CD4-positive, CD25-positive, alpha-beta regulatory T cell (primary cell): ENCODE measurements around the gene STUM. TPM values are rescaled to one million over a fixed set of nuclear protein-coding genes. Genes with fewer than 3 reads are reported as not detected.

Experiments
- ATAC-seq, 2 donors: fragments of 150-1000 bp; cut with Tn5 transposase; one replicate each; pipeline ENCODE4 v1.10.0; 2021; ENCODE audit warnings: low read depth in 2 of 2, moderate number of reproducible peaks in 2 of 2, moderate library complexity in 1 of 2
- DNase-seq, 3 donors: peaks; one replicate each; pipeline versions ENCODE4 v3.0.0 to v3.0.0-alpha.2; 2012 to 2022; ENCODE audit warnings: mixed read lengths in 1 of 3
- H3K27ac ChIP-seq: one replicate; pipeline ENCODE4 v1.7.0; 2013; ENCODE audit warnings: mild to moderate bottlenecking, low read length; ENCODE audit not compliant: insufficient read depth, poor library complexity, severe bottlenecking
- H3K27me3 ChIP-seq: one replicate; pipeline ENCODE4 v1.7.0; 2013; ENCODE audit warnings: low read length; ENCODE audit not compliant: control insufficient read depth, insufficient read depth
- H3K36me3 ChIP-seq: one replicate; pipeline ENCODE4 v1.7.0; 2013; ENCODE audit warnings: mild to moderate bottlenecking, low read length, moderate library complexity; ENCODE audit not compliant: control insufficient read depth, insufficient read depth
- H3K4me1 ChIP-seq: 2 replicates; pipeline ENCODE4 v1.7.0; 2013; ENCODE audit warnings: mild to moderate bottlenecking, low read length; ENCODE audit not compliant: insufficient read depth, control insufficient read depth, poor library complexity, severe bottlenecking
- H3K4me3 ChIP-seq: one replicate; pipeline ENCODE4 v1.7.0; 2013; ENCODE audit warnings: low read depth, mild to moderate bottlenecking, low read length, moderate library complexity
- H3K9me3 ChIP-seq, 2 experiments: 1 replicate in 1 of 2; 2 replicates in 1 of 2; pipeline ENCODE4 v1.7.0; 2013; ENCODE audit warnings: low read length in 2 of 2, mild to moderate bottlenecking in 1 of 2, moderate library complexity in 1 of 2; ENCODE audit not compliant: control insufficient read depth in 2 of 2
- H3K27ac Mint-ChIP-seq, 3 donors: one replicate each; pipeline ENCODE4 v1.8.0; 2020 to 2022; ENCODE audit warnings: mild to moderate bottlenecking in 3 of 3, mixed read lengths in 3 of 3, moderate library complexity in 2 of 3
- H3K27me3 Mint-ChIP-seq: one replicate; pipeline ENCODE4 v1.8.0; 2022; ENCODE audit warnings: mild to moderate bottlenecking, mixed read lengths
- H3K36me3 Mint-ChIP-seq: one replicate; pipeline ENCODE4 v1.8.0; 2020; ENCODE audit warnings: mixed read lengths
- H3K4me1 Mint-ChIP-seq, 4 donors: one replicate each; pipeline ENCODE4 v1.8.0; 2020 to 2022; ENCODE audit warnings: mixed read lengths in 4 of 4, mild to moderate bottlenecking in 1 of 4
- H3K4me3 Mint-ChIP-seq, 4 donors: one replicate each; pipeline ENCODE4 v1.8.0; 2020 to 2022; ENCODE audit warnings: mild to moderate bottlenecking in 4 of 4, mixed read lengths in 4 of 4, moderate library complexity in 3 of 4
- H3K9me3 Mint-ChIP-seq, 7 donors: one replicate each; pipeline ENCODE4 v1.8.0; 2020 to 2022; ENCODE audit warnings: mixed read lengths in 7 of 7, mild to moderate bottlenecking in 3 of 7, moderate library complexity in 2 of 7
- polyA plus RNA-seq, 4 donors: library from polyadenylated mRNA; unstranded; fragments of 300-500 nt; fragmentation: Illumina TruSeq; gene quantifications; one replicate each; pipeline ENCODE4 v1.2.3, GENCODE V29; 2021
- total RNA-seq: library from RNA; stranded (reverse); gene quantifications from one replicate; pipeline ENCODE4 v1.2.3, GENCODE V29; 2022

The STUM gene
- total and polyA plus RNA-seq, 5 donors from 2014 or later, result 0.03 to 0.09 (median 0.06) TPM; not detected in 2

GRCh38 chr1:226579781-226580323, 31.3 kb downstream of the STUM start:
- Histone ChIP-seq H3K9me3 (no peaks in the 10 kb centered on the region), H3K4me3 (no peak overlapping the region), H3K27me3 (no peaks in the 10 kb centered on the region), H3K27ac (no peak overlapping the region), H3K4me1 (no peaks in the 10 kb centered on the region), H3K36me3 (no peaks in the 10 kb centered on the region)
- no peak overlapping the region for H3K4me3 Mint-ChIP-seq
- DNase-seq, result no peak
- H3K9me3 Mint-ChIP-seq, result peaks cover 0 to 3% (median 0%) of the 10 kb centered on the region in 7 donors
- H3K4me1 Mint-ChIP-seq, result peaks cover 0 to 2% (median 0%) of the 10 kb centered on the region in 4 donors
- no peak overlapping the region for H3K27ac Mint-ChIP-seq
- ATAC-seq, result no peak
- peaks cover 4% of the 10 kb centered on the region for H3K27me3 Mint-ChIP-seq
- no peaks in the 10 kb centered on the region for H3K36me3 Mint-ChIP-seq

- Mint-ChIP-seq H3K27me3 (peaks cover 4% of the 10 kb centered on the region), H3K4me1 (peaks cover 0 to 2% (median 0%) of the 10 kb centered on the region in 4 donors), H3K36me3 (no peaks in the 10 kb centered on the region), H3K4me3 (no peak overlapping the region), H3K27ac (no peak overlapping the region), H3K9me3 (peaks cover 0 to 3% (median 0%) of the 10 kb centered on the region in 7 donors)
- DNase-seq (no peak), ATAC-seq (no peak)
- H3K4me1 ChIP-seq, result no peaks in the 10 kb centered on the region
- no peaks in the 10 kb centered on the region for H3K27me3 ChIP-seq
- H3K36me3 ChIP-seq, result no peaks in the 10 kb centered on the region
- no peak overlapping the region for H3K27ac ChIP-seq
- H3K9me3 ChIP-seq, result no peaks in the 10 kb centered on the region
- no peak overlapping the region for H3K4me3 ChIP-seq
These were observed 32.2 kb downstream of the STUM start for GRCh38 chr1:226580625-226581270.

- DNase-seq, result no peak
- H3K27me3 ChIP-seq, result no peaks in the 10 kb centered on the region
- H3K4me1 ChIP-seq, result no peaks in the 10 kb centered on the region
- no peak overlapping the region for H3K27ac ChIP-seq
- no peak overlapping the region for H3K4me3 Mint-ChIP-seq
- peaks cover 0 to 2% (median 0%) of the 10 kb centered on the region in 4 donors for H3K4me1 Mint-ChIP-seq
- peaks cover 0 to 3% (median 0%) of the 10 kb centered on the region in 7 donors for H3K9me3 Mint-ChIP-seq
- no peak overlapping the region for H3K4me3 ChIP-seq
- no peaks in the 10 kb centered on the region for H3K9me3 ChIP-seq
- H3K27ac Mint-ChIP-seq, result no peak overlapping the region
- peaks cover 4% of the 10 kb centered on the region for H3K27me3 Mint-ChIP-seq
- no peaks in the 10 kb centered on the region for H3K36me3 ChIP-seq
- no peak for ATAC-seq
- H3K36me3 Mint-ChIP-seq, result no peaks in the 10 kb centered on the region
These were observed 33.2 kb downstream of the STUM start for GRCh38 chr1:226581650-226582330.

DNA sequence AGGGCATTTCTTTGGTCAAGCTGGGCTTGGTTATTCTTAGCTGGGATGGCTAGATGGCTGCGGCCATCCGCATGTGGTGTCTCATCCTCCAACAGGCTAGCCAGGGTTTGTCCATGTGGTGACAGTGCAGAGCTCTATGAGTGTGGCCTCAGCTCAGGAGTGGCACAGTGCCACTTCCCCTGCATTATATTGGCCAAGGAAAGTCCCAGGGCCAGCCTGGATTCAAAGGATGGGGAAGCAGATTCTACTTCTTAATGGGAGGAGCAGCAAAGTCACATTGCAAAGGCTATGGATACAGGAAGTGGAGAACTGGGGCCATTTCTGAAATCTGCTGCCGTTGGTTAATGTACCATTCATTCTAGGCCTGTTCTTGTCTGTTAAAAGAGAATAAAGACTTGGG, 34.4 kb downstream of the STUM start:
- Mint-ChIP-seq H3K36me3 (no peaks in the 10 kb centered on the region), H3K4me1 (peaks cover 0 to 2% (median 0%) of the 10 kb centered on the region in 4 donors), H3K4me3 (no peak overlapping the region), H3K27ac (no peak overlapping the region), H3K27me3 (peaks cover 4% of the 10 kb centered on the region), H3K9me3 (peaks cover 0 to 3% (median 0%) of the 10 kb centered on the region in 7 donors)
- H3K4me3 ChIP-seq, result no peak overlapping the region
- no peaks in the 10 kb centered on the region for H3K36me3 ChIP-seq
- no peak overlapping the region for H3K27ac ChIP-seq
- ATAC-seq (no peak), DNase-seq (no peak)
- H3K4me1 ChIP-seq, result no peaks in the 10 kb centered on the region
- no peaks in the 10 kb centered on the region for H3K27me3 ChIP-seq
- no peaks in the 10 kb centered on the region for H3K9me3 ChIP-seq

DNA sequence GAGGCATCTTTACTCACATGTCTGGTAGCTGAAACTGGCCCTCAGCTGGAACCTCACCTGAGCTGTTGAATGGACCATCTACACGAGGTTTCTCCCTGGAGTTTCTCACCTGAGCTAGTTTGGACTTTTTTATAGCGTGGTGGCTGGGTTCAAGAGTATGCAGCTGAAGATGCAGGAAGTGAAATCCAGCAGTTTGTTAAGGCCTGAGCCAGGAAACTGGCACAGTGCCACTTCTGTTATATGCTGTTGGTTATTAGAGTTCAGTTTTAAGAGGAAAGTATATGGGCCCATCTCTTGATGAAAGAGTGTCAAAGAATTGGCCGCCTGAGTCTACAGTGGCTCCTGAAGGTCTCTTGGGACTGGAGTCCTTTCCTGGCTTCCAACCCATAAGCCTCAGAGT, 35.6 kb downstream of the STUM start:
- Mint-ChIP-seq H3K9me3 (peaks cover 0 to 3% (median 0%) of the 10 kb centered on the region in 7 donors), H3K27ac (no peak overlapping the region), H3K4me3 (no peak overlapping the region), H3K27me3 (peaks cover 8% of the 10 kb centered on the region), H3K4me1 (peaks cover 0 to 2% (median 0%) of the 10 kb centered on the region in 4 donors), H3K36me3 (no peaks in the 10 kb centered on the region)
- Histone ChIP-seq H3K9me3 (no peaks in the 10 kb centered on the region), H3K36me3 (no peaks in the 10 kb centered on the region), H3K27me3 (no peaks in the 10 kb centered on the region), H3K27ac (no peak overlapping the region), H3K4me3 (no peak overlapping the region), H3K4me1 (no peaks in the 10 kb centered on the region)
- ATAC-seq (no peak), DNase-seq (no peak)

DNA sequence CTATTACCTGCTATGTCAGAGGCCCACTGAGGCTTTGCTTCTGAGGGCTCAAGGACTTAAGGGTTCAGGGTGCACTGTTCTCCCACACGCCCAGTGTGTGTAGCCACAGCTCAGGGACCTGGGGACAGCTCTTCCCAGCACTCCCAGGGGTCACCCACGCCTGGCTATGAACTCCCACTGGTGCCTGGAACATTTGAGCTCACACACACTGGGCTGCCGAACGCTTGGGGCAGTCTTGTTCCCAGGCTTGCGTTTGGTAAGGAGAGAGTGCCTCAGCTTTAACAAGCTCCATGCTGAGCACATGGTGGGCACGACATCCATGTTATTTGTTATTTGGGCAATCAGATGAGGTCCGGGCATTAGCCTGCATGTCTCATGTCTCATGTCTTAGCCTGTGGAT, 37.6 kb downstream of the STUM start:
- H3K4me3 Mint-ChIP-seq, result no peak overlapping the region
- no peak for ATAC-seq
- DNase-seq, result no peak
- no peak overlapping the region for H3K27ac ChIP-seq
- H3K36me3 Mint-ChIP-seq, result no peaks in the 10 kb centered on the region
- no peaks in the 10 kb centered on the region for H3K27me3 ChIP-seq
- no peak overlapping the region for H3K4me3 ChIP-seq
- H3K9me3 ChIP-seq, result no peaks in the 10 kb centered on the region
- peaks cover 0 to 2% (median 0%) of the 10 kb centered on the region in 4 donors for H3K4me1 Mint-ChIP-seq
- H3K4me1 ChIP-seq, result no peaks in the 10 kb centered on the region
- H3K27ac Mint-ChIP-seq, result no peak overlapping the region
- peaks cover 12% of the 10 kb centered on the region for H3K27me3 Mint-ChIP-seq
- no peaks in the 10 kb centered on the region for H3K36me3 ChIP-seq
- H3K9me3 Mint-ChIP-seq, result no peaks in the 10 kb centered on the region

GRCh38 chr1:226586650-226587422, 38.3 kb downstream of the STUM start:
- DNase-seq (no peak), ATAC-seq (no peak)
- Histone ChIP-seq H3K9me3 (no peaks in the 10 kb centered on the region), H3K4me3 (no peak overlapping the region), H3K27me3 (no peaks in the 10 kb centered on the region), H3K27ac (no peak overlapping the region), H3K36me3 (no peaks in the 10 kb centered on the region), H3K4me1 (no peaks in the 10 kb centered on the region)
- Mint-ChIP-seq H3K27me3 (peaks cover 12% of the 10 kb centered on the region), H3K9me3 (no peaks in the 10 kb centered on the region), H3K27ac (no peak overlapping the region), H3K4me3 (no peak overlapping the region), H3K4me1 (peaks cover 0 to 2% (median 0%) of the 10 kb centered on the region in 4 donors), H3K36me3 (no peaks in the 10 kb centered on the region)
